Jurkat, Clone E6-1 (cell line): ENCODE results near the gene NCKAP5L.
"Not testable (repeated sequence)": the region's sequence is repeated elsewhere in the genome, so short reads cannot be mapped to it uniquely, and the experiment has no call there.

Experiments
- DNase-seq: peaks from one replicate; pipeline ENCODE4 v3.0.0-alpha.2; 2011; ENCODE audit warnings: low read depth, low spot score
- H3K4me3 ChIP-seq: 2 replicates; pipeline ENCODE4 v1.5.1; 2011; ENCODE audit warnings: mild to moderate bottlenecking, low read length, control low read depth, moderate library complexity

Gene NCKAP5L

GRCh38 chr12:49790741-49791555 lies 37.3 kb downstream of the NCKAP5L start:
- H3K4me3 ChIP-seq, result no peak overlapping the region
- DNase-seq, result no peak

GRCh38 chr12:49789992-49790391 lies 38.2 kb downstream of the NCKAP5L start:
- no peak overlapping the region for H3K4me3 ChIP-seq
- DNase-seq, result no peak

- DNase-seq, result no peak
- no peak overlapping the region for H3K4me3 ChIP-seq
Measured at GRCh38 chr12:49787672-49788071, 40.5 kb downstream of the NCKAP5L start.

GRCh38 chr12:49784756-49785409 lies 43.3 kb downstream of the NCKAP5L start:
- no peak for DNase-seq
- no peak overlapping the region for H3K4me3 ChIP-seq

GRCh38 chr12:49783917-49784676 lies 44.1 kb downstream of the NCKAP5L start:
- no peak for DNase-seq
- no peak overlapping the region for H3K4me3 ChIP-seq

- DNase-seq, H3K4me3 ChIP-seq: not testable (repeated sequence)
Measured at GRCh38 chr12:49780914-49781313, 47.3 kb downstream of the NCKAP5L start.

GRCh38 chr12:49779581-49779980 lies 48.6 kb downstream of the NCKAP5L start:
- H3K4me3 ChIP-seq, result no peak overlapping the region
- DNase-seq, result no peak

- no peak for DNase-seq
- no peak overlapping the region for H3K4me3 ChIP-seq
Measured at GRCh38 chr12:49777800-49778748, 50.1 kb downstream of the NCKAP5L start.

- H3K4me3 ChIP-seq, result no peak overlapping the region
- no peak for DNase-seq
Measured at GRCh38 chr12:49777341-49777740, 50.9 kb downstream of the NCKAP5L start.

GRCh38 chr12:49776858-49777257 lies 51.4 kb downstream of the NCKAP5L start:
- no peak overlapping the region for H3K4me3 ChIP-seq
- DNase-seq, result no peak

GRCh38 chr12:49776413-49776812 lies 51.8 kb downstream of the NCKAP5L start:
- DNase-seq, result peak; percentile 64
- no peak overlapping the region for H3K4me3 ChIP-seq

GRCh38 chr12:49773102-49773501 lies 55.1 kb downstream of the NCKAP5L start:
- not testable (repeated sequence) for DNase-seq, H3K4me3 ChIP-seq

GRCh38 chr12:49767333-49767732 lies 60.9 kb downstream of the NCKAP5L start:
- no peak for DNase-seq

GRCh38 chr12:49766115-49766455 lies 62.1 kb downstream of the NCKAP5L start:
- no peak overlapping the region for H3K4me3 ChIP-seq
- DNase-seq, result no peak

More at GRCh38 chr12:49767333-49767732, 60.9 kb downstream of the NCKAP5L start:
- no peak overlapping the region for H3K4me3 ChIP-seq

GRCh38 chr12:49764126-49764525 lies 64.1 kb downstream of the NCKAP5L start:
- no peak overlapping the region for H3K4me3 ChIP-seq
- DNase-seq, result no peak

- H3K4me3 ChIP-seq, result peak overlapping the region; percentile 20
- peak; percentile 93 for DNase-seq
Measured at GRCh38 chr12:49763006-49763591, 65.1 kb downstream of the NCKAP5L start.

- H3K4me3 ChIP-seq, result peak overlapping the region; percentile 13
- peak; percentile 80 for DNase-seq
Measured at GRCh38 chr12:49762468-49762847, 65.8 kb downstream of the NCKAP5L start.

- no peak for DNase-seq
- peak overlapping the region; percentile 13 for H3K4me3 ChIP-seq
Measured at GRCh38 chr12:49761677-49762467, 66.3 kb downstream of the NCKAP5L start.
